ENCODE measurements around the gene PLCG2.
"Not testable (repeated sequence)": the region's sequence is repeated elsewhere in the genome, so short reads cannot be mapped to it uniquely, and the experiment has no call there.

PLCG2 gene

DNA sequence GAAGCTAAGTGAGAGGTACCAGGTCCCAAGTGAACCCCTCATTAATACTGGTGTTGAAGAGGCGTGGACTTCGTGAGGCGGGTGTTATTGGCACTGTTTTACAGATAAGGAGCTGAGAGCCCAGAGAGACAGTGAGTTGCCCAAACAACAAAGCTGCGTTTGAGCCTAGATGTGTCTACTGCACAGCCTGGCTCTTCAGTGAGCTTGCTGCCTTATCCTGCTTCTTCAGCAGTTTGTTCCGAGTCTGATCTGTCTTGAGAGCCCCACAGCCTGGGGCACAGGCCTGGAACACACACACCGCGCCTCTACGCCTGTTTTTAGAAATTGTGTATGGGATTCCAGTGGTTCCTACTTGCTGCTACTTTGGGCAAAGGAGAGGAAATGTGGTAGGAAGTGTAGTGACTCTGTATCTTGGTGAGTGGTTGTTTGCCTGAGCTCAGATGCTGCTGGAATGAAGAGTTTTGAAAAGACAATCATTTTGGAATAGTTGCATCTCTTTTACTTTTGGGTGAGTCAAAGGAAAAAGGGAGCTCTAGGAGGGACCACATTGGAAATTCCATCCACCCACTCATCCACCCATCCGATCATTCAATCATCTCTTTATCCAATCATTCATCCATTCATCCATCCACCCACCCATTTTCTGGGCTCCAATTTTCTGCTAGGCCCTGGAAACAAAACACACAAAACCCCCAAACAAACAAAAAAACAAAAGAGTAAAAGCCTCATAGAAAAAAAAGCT, 22.3 kb upstream of the PLCG2 start:
- TF ChIP-seq, protein P1, sequence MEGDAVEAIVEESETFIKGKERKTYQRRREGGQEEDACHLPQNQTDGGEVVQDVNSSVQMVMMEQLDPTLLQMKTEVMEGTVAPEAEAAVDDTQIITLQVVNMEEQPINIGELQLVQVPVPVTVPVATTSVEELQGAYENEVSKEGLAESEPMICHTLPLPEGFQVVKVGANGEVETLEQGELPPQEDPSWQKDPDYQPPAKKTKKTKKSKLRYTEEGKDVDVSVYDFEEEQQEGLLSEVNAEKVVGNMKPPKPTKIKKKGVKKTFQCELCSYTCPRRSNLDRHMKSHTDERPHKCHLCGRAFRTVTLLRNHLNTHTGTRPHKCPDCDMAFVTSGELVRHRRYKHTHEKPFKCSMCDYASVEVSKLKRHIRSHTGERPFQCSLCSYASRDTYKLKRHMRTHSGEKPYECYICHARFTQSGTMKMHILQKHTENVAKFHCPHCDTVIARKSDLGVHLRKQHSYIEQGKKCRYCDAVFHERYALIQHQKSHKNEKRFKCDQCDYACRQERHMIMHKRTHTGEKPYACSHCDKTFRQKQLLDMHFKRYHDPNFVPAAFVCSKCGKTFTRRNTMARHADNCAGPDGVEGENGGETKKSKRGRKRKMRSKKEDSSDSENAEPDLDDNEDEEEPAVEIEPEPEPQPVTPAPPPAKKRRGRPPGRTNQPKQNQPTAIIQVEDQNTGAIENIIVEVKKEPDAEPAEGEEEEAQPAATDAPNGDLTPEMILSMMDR (IDR thresholded peaks at IDR 0.05), result no peak
- H3K36me3 ChIP-seq, result peaks cover 5% of the 10 kb centered on the region
- no peak overlapping the region for H3K4me3 ChIP-seq (ENCODE audit: low read depth in 1 of 2, low read length in 1 of 2)
- no peaks in the 10 kb centered on the region for H3K9me3 ChIP-seq
- H3K4me1 ChIP-seq (ENCODE audit: control insufficient read depth in 1 of 2, insufficient read depth in 1 of 2, low read depth in 1 of 2, low read length in 1 of 2), result peaks cover 66 to 70% of the 10 kb centered on the region in 2 experiments
- H3K27me3 ChIP-seq, result no peaks in the 10 kb centered on the region
- H3K27ac ChIP-seq, result peak overlapping the region; percentile 76

DNA sequence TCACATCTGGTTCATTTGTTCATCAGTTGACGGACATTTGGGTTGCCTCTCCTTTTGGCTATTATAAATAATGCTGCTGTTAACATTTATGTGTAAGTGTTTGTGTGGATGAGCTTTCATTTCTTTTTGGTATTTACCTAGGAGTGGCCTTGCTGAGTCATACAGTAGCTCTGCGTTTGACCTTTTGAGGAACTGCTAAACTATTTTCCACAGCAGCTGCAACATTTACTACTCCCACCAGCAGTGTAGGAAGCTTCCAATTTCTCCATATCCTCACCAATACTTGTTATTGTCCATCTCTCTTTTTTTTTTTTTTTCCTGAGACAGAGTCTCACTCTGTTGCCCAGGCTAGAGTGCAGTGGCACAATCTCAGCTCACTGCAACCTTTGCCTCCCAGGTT, 20.7 kb upstream of the PLCG2 start:
- Histone ChIP-seq H3K9me3 (no peaks in the 10 kb centered on the region), H3K36me3 (peaks cover 14% of the 10 kb centered on the region), H3K4me1 (ENCODE audit: control insufficient read depth in 1 of 2, insufficient read depth in 1 of 2, low read depth in 1 of 2, low read length in 1 of 2) (peaks cover 50 to 54% of the 10 kb centered on the region in 2 experiments), H3K27me3 (no peaks in the 10 kb centered on the region), H3K4me3 (ENCODE audit: low read depth in 1 of 2, low read length in 1 of 2) (peak overlapping the region in 1 of 2 experiments; percentile 6), H3K27ac (peak overlapping the region; percentile 76)
- TF ChIP-seq, protein P1 (IDR thresholded peaks at IDR 0.05), result no peak

DNA sequence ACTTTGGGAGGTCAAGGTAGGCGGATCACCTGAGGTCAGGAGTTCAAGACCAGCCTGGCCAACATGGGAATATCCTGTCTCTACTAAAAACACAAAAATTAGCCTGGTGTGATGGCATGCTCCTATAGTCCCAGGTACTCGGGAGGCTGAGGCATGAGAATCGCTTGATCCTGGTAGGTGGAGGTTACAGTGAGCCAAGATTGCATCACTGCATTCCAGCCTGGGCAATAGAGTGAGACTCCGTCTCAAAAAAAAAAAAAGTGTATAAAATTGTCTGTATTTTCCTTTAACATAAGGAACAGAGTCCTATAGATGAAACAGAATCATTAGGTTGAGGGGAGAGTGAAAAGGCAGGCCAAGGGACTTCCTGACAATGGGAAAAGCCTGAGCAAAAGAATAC, 16.8 kb upstream of the PLCG2 start:
- peaks cover 32% of the 10 kb centered on the region for H3K36me3 ChIP-seq
- peaks cover 30 to 34% of the 10 kb centered on the region in 2 experiments for H3K4me1 ChIP-seq (ENCODE audit: control insufficient read depth in 1 of 2, insufficient read depth in 1 of 2, low read depth in 1 of 2, low read length in 1 of 2)

DNA sequence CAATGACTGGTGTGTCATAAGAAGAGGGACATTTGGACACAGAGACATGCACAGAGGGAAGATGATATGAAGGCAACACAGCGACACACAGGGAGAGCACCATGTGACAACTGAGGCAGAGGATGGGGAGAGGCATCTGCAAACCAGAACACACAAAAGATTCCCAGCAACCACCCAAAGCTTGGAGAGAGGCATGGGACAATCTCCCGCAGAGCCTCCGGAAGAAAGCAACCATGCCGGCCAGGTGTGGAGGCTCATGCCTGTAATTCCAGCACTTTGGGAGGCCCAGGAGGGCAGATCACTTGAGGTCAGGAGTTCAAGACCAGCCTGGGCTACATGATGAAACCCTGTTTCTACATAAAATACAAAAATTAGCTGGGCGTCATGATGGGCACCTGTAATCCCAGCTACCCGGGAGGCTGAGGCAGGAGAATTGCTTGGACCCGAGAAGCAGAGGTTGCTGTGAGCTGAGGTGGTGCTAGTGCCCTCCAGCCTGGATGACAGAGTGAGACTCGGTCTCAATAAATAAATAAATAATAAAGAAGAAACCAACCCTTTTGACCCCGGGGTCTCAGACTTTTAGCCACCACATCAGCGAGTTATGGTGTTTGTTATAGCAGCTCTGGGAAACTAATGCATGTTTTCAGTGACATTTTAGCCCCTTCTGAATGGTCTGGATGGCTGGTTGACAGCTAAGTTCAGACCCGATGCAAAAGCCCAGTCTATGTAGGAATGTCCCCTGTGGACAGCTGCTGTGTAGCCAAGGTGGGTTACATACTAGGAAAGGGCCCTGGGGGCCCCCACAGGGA, 13.8 kb upstream of the PLCG2 start:
- H3K27ac ChIP-seq, result no peak overlapping the region
- H3K4me3 ChIP-seq (ENCODE audit: low read depth in 1 of 2, low read length in 1 of 2), result no peak overlapping the region
- H3K27me3 ChIP-seq, result no peaks in the 10 kb centered on the region
- H3K4me1 ChIP-seq (ENCODE audit: control insufficient read depth in 1 of 2, insufficient read depth in 1 of 2, low read depth in 1 of 2, low read length in 1 of 2), result peaks cover 17% of the 10 kb centered on the region in 2 experiments
- no peaks in the 10 kb centered on the region for H3K9me3 ChIP-seq
- H3K36me3 ChIP-seq, result peaks cover 38% of the 10 kb centered on the region
- TF ChIP-seq, protein P1 (IDR thresholded peaks at IDR 0.05), result no peak

More for the DNA sequence above, 16.8 kb upstream of the PLCG2 start:
- not testable (repeated sequence) for H3K27me3 ChIP-seq; H3K4me3 ChIP-seq (ENCODE audit: low read depth in 1 of 2, low read length in 1 of 2); H3K27ac ChIP-seq; H3K9me3 ChIP-seq

DNA sequence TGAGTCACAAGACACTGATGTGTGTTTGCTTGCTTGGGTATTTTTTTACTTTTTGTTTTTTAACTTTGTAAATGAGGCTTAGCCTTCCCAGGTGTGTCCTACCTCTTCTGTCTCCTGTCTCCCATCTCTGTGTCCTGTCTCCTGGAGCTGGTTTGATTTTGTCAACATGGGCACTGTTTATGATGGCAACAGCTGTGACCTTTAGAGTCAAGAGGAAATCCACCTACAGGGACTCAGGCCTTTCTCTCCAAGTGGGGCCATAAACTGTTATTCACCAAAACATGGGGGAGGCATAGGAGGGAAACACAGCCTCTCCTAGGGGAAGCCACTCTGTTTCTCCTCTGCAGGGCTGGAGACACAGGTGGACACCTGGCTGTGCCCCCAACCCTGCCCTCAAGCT, 13.1 kb upstream of the PLCG2 start:
- TF ChIP-seq, protein P1 (IDR thresholded peaks at IDR 0.05), result no peak

More for the DNA sequence above, 13.1 kb upstream of the PLCG2 start:
- H3K4me1 ChIP-seq (ENCODE audit: control insufficient read depth in 1 of 2, insufficient read depth in 1 of 2, low read depth in 1 of 2, low read length in 1 of 2), result peaks cover 17% of the 10 kb centered on the region in 2 experiments
- no peaks in the 10 kb centered on the region for H3K9me3 ChIP-seq
- no peaks in the 10 kb centered on the region for H3K27me3 ChIP-seq
- no peak overlapping the region for H3K4me3 ChIP-seq (ENCODE audit: low read depth in 1 of 2, low read length in 1 of 2)
- H3K36me3 ChIP-seq, result peaks cover 37% of the 10 kb centered on the region
- H3K27ac ChIP-seq, result peak overlapping the region; percentile 81

Measured in neutrophil (primary cell).